Tracheal epithelial cell (primary cell): ENCODE data around the gene RAD51B. TPM values are rescaled to one million over a fixed set of nuclear protein-coding genes. Genes with fewer than 3 reads are reported as not detected.

Source experiments
- total RNA-seq: library from RNA; depleted of rRNA; stranded (reverse); fragments of >200 nt; gene quantifications from 2 replicates; pipeline ENCODE4 v1.2.1, GENCODE V29; 2014

RAD51B gene
- total RNA-seq, result 9.6 and 12.5 TPM in 2 replicates

GRCh38 chr14:67819563-67820421 lies at the start of gene RAD51B:
RAD51B (plus strand) TSS chr14:67819779.

GRCh38 chr14:67816326-67817002 lies 3.1 kb upstream of the RAD51B start, which contains the start of gene ZFYVE26:
ZFYVE26 (minus strand) TSS chr14:67816590; CDS start chr14:67815963, 627 bp downstream.

Other genes with a start within 250 kb of the RAD51B start
- gene PIGH, start 219.5 kb upstream of the RAD51B start, total RNA-seq, result 18.1 and 20.0 TPM in 2 replicates
- 52.0 and 53.7 TPM in 2 replicates for gene ARG2, start 199.9 kb upstream of the RAD51B start, total RNA-seq
- 48.0 and 62.7 TPM in 2 replicates for gene VTI1B, start 145.1 kb upstream of the RAD51B start, total RNA-seq
- 122 and 141 TPM in 2 replicates for gene RDH11, start 124.0 kb upstream of the RAD51B start, total RNA-seq
- gene RDH12, start 117.9 kb upstream of the RAD51B start, total RNA-seq, result 1.5 and 1.7 TPM in 2 replicates
- gene ZFYVE26, start 3.2 kb upstream of the RAD51B start, total RNA-seq, result 12.0 and 13.0 TPM in 2 replicates